OCI-LY3 (cell line): ENCODE data around the gene MEF2C.

ENCODE experiments used
- EZH2phosphoT487 ChIP-seq: fragments of 200-600 bp; shearing (Covaris generic); IDR thresholded peaks from 2 replicates; pipeline ENCODE4 v1.6.1; 2018; ENCODE audit warnings: antibody characterized with exemption, mixed run types, low read depth
- TF ChIP-seq, protein P1 (sequence below): fragments of 200-600, 300-600 bp; sonication (generic); IDR thresholded peaks from 2 replicates; pipeline ENCODE4 v1.5.1; 2014; ENCODE audit warnings: antibody characterized with exemption, low read length, low read depth

DNA sequence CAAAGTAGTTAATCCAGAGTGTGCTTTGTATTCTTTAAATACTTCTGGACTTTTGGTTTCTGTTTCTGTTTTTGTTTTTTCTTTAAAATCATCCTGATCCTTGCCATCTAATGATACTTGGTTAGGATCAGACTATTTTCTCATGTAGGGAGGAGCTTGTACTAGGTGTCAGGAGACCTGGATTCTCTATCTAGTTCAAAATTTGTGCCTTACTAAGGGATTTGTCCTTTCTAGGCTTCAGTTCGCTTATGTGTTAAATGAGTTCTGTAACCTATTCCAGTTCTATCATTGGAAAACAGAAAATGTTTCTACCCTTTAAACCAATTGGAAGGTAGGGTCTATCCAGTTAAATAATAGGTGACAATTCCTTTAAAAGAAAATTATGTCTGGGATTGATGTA lies 3.3 kb upstream of the MEF2C start:
- TF ChIP-seq, protein P1, sequence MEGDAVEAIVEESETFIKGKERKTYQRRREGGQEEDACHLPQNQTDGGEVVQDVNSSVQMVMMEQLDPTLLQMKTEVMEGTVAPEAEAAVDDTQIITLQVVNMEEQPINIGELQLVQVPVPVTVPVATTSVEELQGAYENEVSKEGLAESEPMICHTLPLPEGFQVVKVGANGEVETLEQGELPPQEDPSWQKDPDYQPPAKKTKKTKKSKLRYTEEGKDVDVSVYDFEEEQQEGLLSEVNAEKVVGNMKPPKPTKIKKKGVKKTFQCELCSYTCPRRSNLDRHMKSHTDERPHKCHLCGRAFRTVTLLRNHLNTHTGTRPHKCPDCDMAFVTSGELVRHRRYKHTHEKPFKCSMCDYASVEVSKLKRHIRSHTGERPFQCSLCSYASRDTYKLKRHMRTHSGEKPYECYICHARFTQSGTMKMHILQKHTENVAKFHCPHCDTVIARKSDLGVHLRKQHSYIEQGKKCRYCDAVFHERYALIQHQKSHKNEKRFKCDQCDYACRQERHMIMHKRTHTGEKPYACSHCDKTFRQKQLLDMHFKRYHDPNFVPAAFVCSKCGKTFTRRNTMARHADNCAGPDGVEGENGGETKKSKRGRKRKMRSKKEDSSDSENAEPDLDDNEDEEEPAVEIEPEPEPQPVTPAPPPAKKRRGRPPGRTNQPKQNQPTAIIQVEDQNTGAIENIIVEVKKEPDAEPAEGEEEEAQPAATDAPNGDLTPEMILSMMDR: no peak
- TF ChIP-seq EZH2phosphoT487: no peak
